Measurements from ENCODE around the gene APBB2.

The APBB2 gene

GRCh38 chr4:41120297-41121217 is 93.8 kb downstream of the APBB2 start:
- Histone ChIP-seq H3K27ac (no peak overlapping the region), H3K9ac (ENCODE audit: insufficient read length) (no peak overlapping the region), H3K36me3 (ENCODE audit: insufficient read depth, low read length) (no peaks in the 10 kb centered on the region), H3K4me3 (peak overlapping the region; percentile 31), H3K9me3 (ENCODE audit: low read depth, low read length) (no peaks in the 10 kb centered on the region)
- TF ChIP-seq FOXP2 (optimal IDR thresholded peaks at IDR 0.05; ENCODE audit: control extremely low read depth, extremely low read length, insufficient read depth), result no peak
- TF ChIP-seq POLR2AphosphoS5 (IDR thresholded peaks at IDR 0.05; ENCODE audit: borderline replicate concordance, low read depth, low read length), result no peak
- no peak for TF ChIP-seq EZH2 (IDR thresholded peaks at IDR 0.05)
- peak; percentile 28 for DNase-seq (ENCODE audit: low read depth, low spot score)

- no peak overlapping the region for H3K9ac ChIP-seq (ENCODE audit: insufficient read length)
- no peaks in the 10 kb centered on the region for H3K36me3 ChIP-seq (ENCODE audit: insufficient read depth, low read length)
- no peaks in the 10 kb centered on the region for H3K9me3 ChIP-seq (ENCODE audit: low read depth, low read length)
- no peak for DNase-seq (ENCODE audit: low read depth, low spot score)
- H3K27ac ChIP-seq, result no peak overlapping the region
- H3K4me3 ChIP-seq, result peak overlapping the region; percentile 31
- TF ChIP-seq EZH2 (IDR thresholded peaks at IDR 0.05) (no peak), FOXP2 (optimal IDR thresholded peaks at IDR 0.05; ENCODE audit: control extremely low read depth, extremely low read length, insufficient read depth) (no peak), POLR2AphosphoS5 (IDR thresholded peaks at IDR 0.05; ENCODE audit: borderline replicate concordance, low read depth, low read length) (no peak)
Observed at GRCh38 chr4:41119867-41120295, 94.5 kb downstream of the APBB2 start.

- Histone ChIP-seq H3K9ac (ENCODE audit: insufficient read length) (no peak overlapping the region), H3K9me3 (ENCODE audit: low read depth, low read length) (no peaks in the 10 kb centered on the region), H3K36me3 (ENCODE audit: insufficient read depth, low read length) (no peaks in the 10 kb centered on the region), H3K4me3 (no peak overlapping the region), H3K27ac (no peak overlapping the region)
- no peak for TF ChIP-seq EZH2 (IDR thresholded peaks at IDR 0.05)
- no peak for TF ChIP-seq POLR2AphosphoS5 (IDR thresholded peaks at IDR 0.05; ENCODE audit: borderline replicate concordance, low read depth, low read length)
- TF ChIP-seq FOXP2 (optimal IDR thresholded peaks at IDR 0.05; ENCODE audit: control extremely low read depth, extremely low read length, insufficient read depth), result no peak
- DNase-seq (ENCODE audit: low read depth, low spot score), result no peak
Observed at GRCh38 chr4:41111791-41112190, 102.6 kb downstream of the APBB2 start.

- TF ChIP-seq POLR2AphosphoS5 (IDR thresholded peaks at IDR 0.05; ENCODE audit: borderline replicate concordance, low read depth, low read length) (no peak), FOXP2 (optimal IDR thresholded peaks at IDR 0.05; ENCODE audit: control extremely low read depth, extremely low read length, insufficient read depth) (no peak), EZH2 (IDR thresholded peaks at IDR 0.05) (no peak)
- Histone ChIP-seq H3K9me3 (ENCODE audit: low read depth, low read length) (no peaks in the 10 kb centered on the region), H3K36me3 (ENCODE audit: insufficient read depth, low read length) (no peaks in the 10 kb centered on the region), H3K9ac (ENCODE audit: insufficient read length) (no peak overlapping the region), H3K27ac (no peak overlapping the region), H3K4me3 (no peak overlapping the region)
- DNase-seq (ENCODE audit: low read depth, low spot score), result no peak
Observed at GRCh38 chr4:41110050-41110449, 104.3 kb downstream of the APBB2 start.

GRCh38 chr4:41108481-41108880 is 105.9 kb downstream of the APBB2 start:
- H3K9ac ChIP-seq (ENCODE audit: insufficient read length), result no peak overlapping the region
- H3K4me3 ChIP-seq, result no peak overlapping the region
- TF ChIP-seq POLR2AphosphoS5 (IDR thresholded peaks at IDR 0.05; ENCODE audit: borderline replicate concordance, low read depth, low read length), result no peak
- no peak for TF ChIP-seq FOXP2 (optimal IDR thresholded peaks at IDR 0.05; ENCODE audit: control extremely low read depth, extremely low read length, insufficient read depth)
- no peak for TF ChIP-seq EZH2 (IDR thresholded peaks at IDR 0.05)
- DNase-seq (ENCODE audit: low read depth, low spot score), result no peak
- no peaks in the 10 kb centered on the region for H3K36me3 ChIP-seq (ENCODE audit: insufficient read depth, low read length)
- H3K9me3 ChIP-seq (ENCODE audit: low read depth, low read length), result no peaks in the 10 kb centered on the region
- H3K27ac ChIP-seq, result no peak overlapping the region

GRCh38 chr4:41106694-41107419 is 107.5 kb downstream of the APBB2 start:
- no peak for DNase-seq (ENCODE audit: low read depth, low spot score)
- H3K9me3 ChIP-seq (ENCODE audit: low read depth, low read length), result no peaks in the 10 kb centered on the region
- H3K27ac ChIP-seq, result no peak overlapping the region
- H3K9ac ChIP-seq (ENCODE audit: insufficient read length), result no peak overlapping the region
- no peaks in the 10 kb centered on the region for H3K36me3 ChIP-seq (ENCODE audit: insufficient read depth, low read length)
- H3K4me3 ChIP-seq, result no peak overlapping the region
- TF ChIP-seq EZH2 (IDR thresholded peaks at IDR 0.05), result no peak
- TF ChIP-seq POLR2AphosphoS5 (IDR thresholded peaks at IDR 0.05; ENCODE audit: borderline replicate concordance, low read depth, low read length), result no peak
- no peak for TF ChIP-seq FOXP2 (optimal IDR thresholded peaks at IDR 0.05; ENCODE audit: control extremely low read depth, extremely low read length, insufficient read depth)

GRCh38 chr4:41106081-41106480 is 108.3 kb downstream of the APBB2 start:
- H3K4me3 ChIP-seq, result no peak overlapping the region
- TF ChIP-seq EZH2 (IDR thresholded peaks at IDR 0.05), result no peak
- no peaks in the 10 kb centered on the region for H3K36me3 ChIP-seq (ENCODE audit: insufficient read depth, low read length)
- DNase-seq (ENCODE audit: low read depth, low spot score), result no peak
- no peak overlapping the region for H3K27ac ChIP-seq
- H3K9ac ChIP-seq (ENCODE audit: insufficient read length), result no peak overlapping the region
- no peaks in the 10 kb centered on the region for H3K9me3 ChIP-seq (ENCODE audit: low read depth, low read length)

- TF ChIP-seq EZH2 (IDR thresholded peaks at IDR 0.05) (no peak), POLR2AphosphoS5 (IDR thresholded peaks at IDR 0.05; ENCODE audit: borderline replicate concordance, low read depth, low read length) (no peak), FOXP2 (optimal IDR thresholded peaks at IDR 0.05; ENCODE audit: control extremely low read depth, extremely low read length, insufficient read depth) (no peak)
- no peak for DNase-seq (ENCODE audit: low read depth, low spot score)
Observed at GRCh38 chr4:41104155-41104554, 110.2 kb downstream of the APBB2 start.

More at GRCh38 chr4:41104155-41104554, 110.2 kb downstream of the APBB2 start:
- Histone ChIP-seq H3K9ac (ENCODE audit: insufficient read length) (no peak overlapping the region), H3K9me3 (ENCODE audit: low read depth, low read length) (no peaks in the 10 kb centered on the region), H3K36me3 (ENCODE audit: insufficient read depth, low read length) (no peaks in the 10 kb centered on the region), H3K27ac (no peak overlapping the region), H3K4me3 (no peak overlapping the region)
